ENCODE measurements around the gene AIP. TPM values are rescaled to one million over a fixed set of nuclear protein-coding genes. Genes with fewer than 3 reads are reported as not detected.

AIP gene
- total RNA-seq, 1 experiment from 2014 or later = 49.2 TPM

- no peak for DNase-seq (ENCODE audit: extremely low read depth, low read depth)
These were observed 8.6 kb downstream of the AIP start for GRCh38 chr11:67491276-67492068.

- DNase-seq (ENCODE audit: extremely low read depth, low read depth) = no peak
These were observed 9.4 kb downstream of the AIP start for GRCh38 chr11:67492069-67492727.

GRCh38 chr11:67492801-67493547 is 10.1 kb downstream of the AIP start:
- no peak for DNase-seq (ENCODE audit: extremely low read depth, low read depth)

GRCh38 chr11:67493548-67494370 is 10.9 kb downstream of the AIP start:
- DNase-seq (ENCODE audit: extremely low read depth, low read depth) = no peak

- DNase-seq (ENCODE audit: extremely low read depth, low read depth) = no peak
These were observed 11.8 kb downstream of the AIP start for GRCh38 chr11:67494371-67495233.

- no peak for DNase-seq (ENCODE audit: extremely low read depth, low read depth)
These were observed 12.6 kb downstream of the AIP start for GRCh38 chr11:67495234-67496005.

GRCh38 chr11:67496113-67496512 is 13.3 kb downstream of the AIP start:
- no peak for DNase-seq (ENCODE audit: extremely low read depth, low read depth)

- no peak for DNase-seq (ENCODE audit: extremely low read depth, low read depth)
These were observed 14.9 kb downstream of the AIP start for GRCh38 chr11:67497656-67498291.

- no peak for DNase-seq (ENCODE audit: extremely low read depth, low read depth)
These were observed 15.7 kb downstream of the AIP start for GRCh38 chr11:67498544-67498972.

GRCh38 chr11:67499808-67500483 is 17.1 kb downstream of the AIP start:
- no peak for DNase-seq (ENCODE audit: extremely low read depth, low read depth)

- no peak for DNase-seq (ENCODE audit: extremely low read depth, low read depth)
These were observed 17.6 kb downstream of the AIP start for GRCh38 chr11:67500484-67500821.

- DNase-seq (ENCODE audit: extremely low read depth, low read depth) = no peak
These were observed 18.2 kb downstream of the AIP start for GRCh38 chr11:67500831-67501715.

GRCh38 chr11:67501854-67502253 is 19.0 kb downstream of the AIP start:
- DNase-seq (ENCODE audit: extremely low read depth, low read depth) = no peak

GRCh38 chr11:67502328-67502979 is 19.6 kb downstream of the AIP start:
- DNase-seq (ENCODE audit: extremely low read depth, low read depth) = no peak

GRCh38 chr11:67503119-67504004 is 20.5 kb downstream of the AIP start:
- DNase-seq (ENCODE audit: extremely low read depth, low read depth) = no peak
